ENCODE data around the gene CHURC1.

GRCh38 chr14:64930085-64930843 lies 16.0 kb downstream of the CHURC1 start:
- TF ChIP-seq POLR2A (IDR thresholded peaks at IDR 0.05; ENCODE audit: low read length) (no peak), GATA1 (IDR thresholded peaks at IDR 0.05; ENCODE audit: low read depth, low read length) (no peak)
